Prostate gland (tissue), 2 donors: ENCODE measurements around the gene CMKLR1.

Experiments
- POLR2A ChIP-seq: fragments of 450-650 bp; IDR thresholded peaks from one replicate; pipeline ENCODE4 v1.6.1; 2016; ENCODE audit warnings: antibody characterized with exemption, mild to moderate bottlenecking
- TF ChIP-seq, protein P1 (sequence below), 4 experiments: fragments of 200-600 bp in 2 of 4; fragments of 450-650 bp in 2 of 4; sonication (generic) in 2 of 4; IDR thresholded peaks; 1 replicate in 3 of 4; 2 replicates in 1 of 4; pipeline ENCODE4 v1.5.1; 2016 to 2019; ENCODE audit warnings: antibody characterized with exemption in 4 of 4, mild to moderate bottlenecking in 2 of 4, moderate library complexity in 2 of 4

DNA sequence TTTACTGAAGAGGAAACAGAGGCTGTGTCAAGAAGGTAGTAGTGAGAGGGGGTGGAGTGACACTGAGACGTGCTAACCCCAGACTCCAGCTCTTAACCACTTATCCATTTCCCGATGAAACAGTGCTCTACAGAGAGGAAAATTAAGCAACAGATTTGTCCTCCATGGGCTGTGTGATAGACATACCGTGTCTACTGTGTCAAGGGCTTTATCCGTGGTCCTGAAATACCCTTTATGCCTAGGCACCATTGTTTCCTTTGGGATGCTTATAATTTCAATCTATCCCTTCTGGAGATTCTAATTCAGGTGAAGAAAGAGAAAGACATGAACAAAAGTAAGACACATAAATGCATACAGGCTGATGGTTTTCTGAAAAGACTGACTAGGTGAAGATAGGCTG is 71.7 kb downstream of the CMKLR1 start:
- TF ChIP-seq, protein P1, sequence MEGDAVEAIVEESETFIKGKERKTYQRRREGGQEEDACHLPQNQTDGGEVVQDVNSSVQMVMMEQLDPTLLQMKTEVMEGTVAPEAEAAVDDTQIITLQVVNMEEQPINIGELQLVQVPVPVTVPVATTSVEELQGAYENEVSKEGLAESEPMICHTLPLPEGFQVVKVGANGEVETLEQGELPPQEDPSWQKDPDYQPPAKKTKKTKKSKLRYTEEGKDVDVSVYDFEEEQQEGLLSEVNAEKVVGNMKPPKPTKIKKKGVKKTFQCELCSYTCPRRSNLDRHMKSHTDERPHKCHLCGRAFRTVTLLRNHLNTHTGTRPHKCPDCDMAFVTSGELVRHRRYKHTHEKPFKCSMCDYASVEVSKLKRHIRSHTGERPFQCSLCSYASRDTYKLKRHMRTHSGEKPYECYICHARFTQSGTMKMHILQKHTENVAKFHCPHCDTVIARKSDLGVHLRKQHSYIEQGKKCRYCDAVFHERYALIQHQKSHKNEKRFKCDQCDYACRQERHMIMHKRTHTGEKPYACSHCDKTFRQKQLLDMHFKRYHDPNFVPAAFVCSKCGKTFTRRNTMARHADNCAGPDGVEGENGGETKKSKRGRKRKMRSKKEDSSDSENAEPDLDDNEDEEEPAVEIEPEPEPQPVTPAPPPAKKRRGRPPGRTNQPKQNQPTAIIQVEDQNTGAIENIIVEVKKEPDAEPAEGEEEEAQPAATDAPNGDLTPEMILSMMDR (IDR thresholded peaks at IDR 0.05) = no peak
- no peak for TF ChIP-seq POLR2A
